ENCODE measurements around the gene LIPG. TPM values are rescaled to one million over a fixed set of nuclear protein-coding genes. Genes with fewer than 3 reads are reported as not detected.
A peak's percentile ranks its signal among the peaks of the same experiment; 100 is the strongest.
"Not testable (repeated sequence)": the region's sequence is repeated elsewhere in the genome, so short reads cannot be mapped to it uniquely, and the experiment has no call there.

LIPG gene
- total RNA-seq, 1 experiment from 2014 or later = 44.0 TPM

- DNase-seq = no peak
- peaks cover 41% of the 10 kb centered on the region for H3K36me3 Mint-ChIP-seq (ENCODE audit: insufficient read depth, unreplicated experiment)
- TF ChIP-seq, protein P1, sequence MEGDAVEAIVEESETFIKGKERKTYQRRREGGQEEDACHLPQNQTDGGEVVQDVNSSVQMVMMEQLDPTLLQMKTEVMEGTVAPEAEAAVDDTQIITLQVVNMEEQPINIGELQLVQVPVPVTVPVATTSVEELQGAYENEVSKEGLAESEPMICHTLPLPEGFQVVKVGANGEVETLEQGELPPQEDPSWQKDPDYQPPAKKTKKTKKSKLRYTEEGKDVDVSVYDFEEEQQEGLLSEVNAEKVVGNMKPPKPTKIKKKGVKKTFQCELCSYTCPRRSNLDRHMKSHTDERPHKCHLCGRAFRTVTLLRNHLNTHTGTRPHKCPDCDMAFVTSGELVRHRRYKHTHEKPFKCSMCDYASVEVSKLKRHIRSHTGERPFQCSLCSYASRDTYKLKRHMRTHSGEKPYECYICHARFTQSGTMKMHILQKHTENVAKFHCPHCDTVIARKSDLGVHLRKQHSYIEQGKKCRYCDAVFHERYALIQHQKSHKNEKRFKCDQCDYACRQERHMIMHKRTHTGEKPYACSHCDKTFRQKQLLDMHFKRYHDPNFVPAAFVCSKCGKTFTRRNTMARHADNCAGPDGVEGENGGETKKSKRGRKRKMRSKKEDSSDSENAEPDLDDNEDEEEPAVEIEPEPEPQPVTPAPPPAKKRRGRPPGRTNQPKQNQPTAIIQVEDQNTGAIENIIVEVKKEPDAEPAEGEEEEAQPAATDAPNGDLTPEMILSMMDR (IDR thresholded peaks at IDR 0.05; ENCODE audit: unreplicated experiment) = no peak
- no peaks in the 10 kb centered on the region for H3K9me3 Mint-ChIP-seq (ENCODE audit: low read depth, unreplicated experiment)
- intact Hi-C loops (cut with micrococcal nuclease; ENCODE audit: unreplicated experiment) = no loop called here
- no peaks in the 10 kb centered on the region for H3K27me3 Mint-ChIP-seq (ENCODE audit: unreplicated experiment)
- H3K27ac Mint-ChIP-seq (ENCODE audit: unreplicated experiment) = no peak overlapping the region
- no peaks in the 10 kb centered on the region for H3K4me1 Mint-ChIP-seq (ENCODE audit: low read depth, unreplicated experiment)
- CTCF ChIA-PET = no interaction called here
- no TSS peak for BruUV-seq (replicated peaks)
- no peak overlapping the region for H3K4me3 Mint-ChIP-seq (ENCODE audit: low read depth, unreplicated experiment)
These were observed 18.4 kb downstream of the LIPG start for GRCh38 chr18:49580279-49580678.

DNA sequence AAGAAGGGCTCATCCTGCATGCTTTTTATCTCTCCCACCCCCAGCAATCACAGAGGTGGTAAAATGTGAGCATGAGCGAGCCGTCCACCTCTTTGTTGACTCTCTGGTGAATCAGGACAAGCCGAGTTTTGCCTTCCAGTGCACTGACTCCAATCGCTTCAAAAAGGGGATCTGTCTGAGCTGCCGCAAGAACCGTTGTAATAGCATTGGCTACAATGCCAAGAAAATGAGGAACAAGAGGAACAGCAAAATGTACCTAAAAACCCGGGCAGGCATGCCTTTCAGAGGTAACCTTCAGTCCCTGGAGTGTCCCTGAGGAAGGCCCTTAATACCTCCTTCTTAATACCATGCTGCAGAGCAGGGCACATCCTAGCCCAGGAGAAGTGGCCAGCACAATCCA lies 19.5 kb downstream of the LIPG start:
- peaks cover 30% of the 10 kb centered on the region for H3K36me3 Mint-ChIP-seq (ENCODE audit: insufficient read depth, unreplicated experiment)
- intact Hi-C loops (cut with micrococcal nuclease; ENCODE audit: unreplicated experiment) = no loop called here
- no peaks in the 10 kb centered on the region for H3K4me1 Mint-ChIP-seq (ENCODE audit: low read depth, unreplicated experiment)
- TF ChIP-seq, protein P1 (IDR thresholded peaks at IDR 0.05; ENCODE audit: unreplicated experiment) = no peak
- CTCF ChIA-PET = no interaction called here
- no peak overlapping the region for H3K27ac Mint-ChIP-seq (ENCODE audit: unreplicated experiment)
- H3K9me3 Mint-ChIP-seq (ENCODE audit: low read depth, unreplicated experiment) = no peaks in the 10 kb centered on the region
- H3K27me3 Mint-ChIP-seq (ENCODE audit: unreplicated experiment) = no peaks in the 10 kb centered on the region
- no TSS peak for BruUV-seq (replicated peaks)
- no peak for DNase-seq
- H3K4me3 Mint-ChIP-seq (ENCODE audit: low read depth, unreplicated experiment) = no peak overlapping the region

- Mint-ChIP-seq H3K4me1 (ENCODE audit: low read depth, unreplicated experiment) (no peaks in the 10 kb centered on the region), H3K36me3 (ENCODE audit: insufficient read depth, unreplicated experiment) (peaks cover 33% of the 10 kb centered on the region), H3K9me3 (ENCODE audit: low read depth, unreplicated experiment) (no peaks in the 10 kb centered on the region), H3K27ac (ENCODE audit: unreplicated experiment) (peak overlapping the region; percentile 2), H3K27me3 (ENCODE audit: unreplicated experiment) (no peaks in the 10 kb centered on the region), H3K4me3 (ENCODE audit: low read depth, unreplicated experiment) (no peak overlapping the region)
- BruUV-seq (replicated peaks) = no TSS peak
- TF ChIP-seq, protein P1 (IDR thresholded peaks at IDR 0.05; ENCODE audit: unreplicated experiment) = no peak
- no peak for DNase-seq
- CTCF ChIA-PET = no interaction called here
- intact Hi-C loops (cut with micrococcal nuclease; ENCODE audit: unreplicated experiment) = no loop called here
These were observed 20.7 kb downstream of the LIPG start for GRCh38 chr18:49582579-49582978.

GRCh38 chr18:49584394-49584793 lies 22.5 kb downstream of the LIPG start:
- H3K9me3 Mint-ChIP-seq (ENCODE audit: low read depth, unreplicated experiment) = no peaks in the 10 kb centered on the region
- no TSS peak for BruUV-seq (replicated peaks)
- intact Hi-C loops (cut with micrococcal nuclease; ENCODE audit: unreplicated experiment) = no loop called here
- TF ChIP-seq, protein P1 (IDR thresholded peaks at IDR 0.05; ENCODE audit: unreplicated experiment) = no peak
- H3K36me3 Mint-ChIP-seq (ENCODE audit: insufficient read depth, unreplicated experiment) = peaks cover 42% of the 10 kb centered on the region
- no peak overlapping the region for H3K27ac Mint-ChIP-seq (ENCODE audit: unreplicated experiment)
- no peak for DNase-seq
- H3K4me3 Mint-ChIP-seq (ENCODE audit: low read depth, unreplicated experiment) = no peak overlapping the region
- H3K4me1 Mint-ChIP-seq (ENCODE audit: low read depth, unreplicated experiment) = no peaks in the 10 kb centered on the region
- no peaks in the 10 kb centered on the region for H3K27me3 Mint-ChIP-seq (ENCODE audit: unreplicated experiment)
- CTCF ChIA-PET = no interaction called here

- H3K27me3 Mint-ChIP-seq (ENCODE audit: unreplicated experiment); H3K4me1 Mint-ChIP-seq (ENCODE audit: low read depth, unreplicated experiment); H3K27ac Mint-ChIP-seq (ENCODE audit: unreplicated experiment); CTCF ChIA-PET; BruUV-seq (replicated peaks); DNase-seq; intact Hi-C loops (cut with micrococcal nuclease; ENCODE audit: unreplicated experiment); H3K4me3 Mint-ChIP-seq (ENCODE audit: low read depth, unreplicated experiment); H3K9me3 Mint-ChIP-seq (ENCODE audit: low read depth, unreplicated experiment): not testable (repeated sequence)
- H3K36me3 Mint-ChIP-seq (ENCODE audit: insufficient read depth, unreplicated experiment) = peaks cover 48% of the 10 kb centered on the region
These were observed 23.1 kb downstream of the LIPG start for GRCh38 chr18:49584951-49585350.
